GM18498 (cell line): ENCODE results near the gene PNCK.
"Not testable (repeated sequence)": the region's sequence is repeated elsewhere in the genome, so short reads cannot be mapped to it uniquely, and the experiment has no call there.

Experiments
- ATAC-seq: cut with Tn5 transposase; IDR thresholded peaks from one replicate; pipeline ENCODE4 v1.9.1; 2021; ENCODE audit warnings: mild to moderate bottlenecking, moderate library complexity; ENCODE audit not compliant: unreplicated experiment

Gene PNCK

DNA sequence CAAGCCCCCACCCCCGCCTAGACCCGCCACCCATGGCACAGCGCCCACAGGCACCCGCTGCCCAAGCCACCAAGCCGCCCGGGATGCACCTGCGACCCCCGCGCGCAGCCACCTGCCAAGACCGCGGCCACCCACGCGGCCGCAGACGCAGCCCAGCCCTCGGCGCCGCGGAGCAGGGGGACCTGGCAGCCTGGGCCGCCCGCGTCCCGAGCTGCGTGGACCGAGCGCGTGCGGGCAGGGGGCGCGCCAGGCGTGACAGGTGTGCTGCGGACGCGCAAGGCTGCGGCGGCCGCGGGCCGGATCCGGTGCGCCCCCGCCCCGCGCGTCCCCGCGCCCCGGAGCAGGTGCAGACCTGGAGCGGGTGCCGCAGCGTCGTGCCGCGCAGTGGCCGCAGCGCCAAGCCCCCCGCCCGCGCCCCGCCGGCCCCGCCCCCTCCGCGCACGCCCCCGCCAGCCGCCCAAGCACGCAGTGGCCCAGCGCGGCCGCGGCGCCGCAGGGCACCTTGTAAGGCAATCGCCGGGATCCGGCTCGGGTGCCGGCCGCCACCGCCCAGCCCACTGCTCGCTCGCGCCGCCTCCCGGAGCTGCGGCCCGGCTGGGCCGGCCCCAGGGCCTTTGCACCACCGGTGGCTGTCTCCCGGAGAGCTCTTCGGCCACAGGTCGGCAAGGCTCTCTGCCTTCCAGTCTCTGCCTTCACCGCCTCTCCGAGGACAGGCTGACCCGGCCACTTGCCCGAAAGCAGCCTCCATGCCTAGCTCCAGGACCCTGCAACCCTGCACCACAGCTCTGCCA lies at the start of gene PNCK:
Gene PNCK (minus strand): TSS at position 386 of the 791 bp plus-strand sequence. CDS start 737 bp downstream, outside the sequence.
- ATAC-seq: no peak

DNA sequence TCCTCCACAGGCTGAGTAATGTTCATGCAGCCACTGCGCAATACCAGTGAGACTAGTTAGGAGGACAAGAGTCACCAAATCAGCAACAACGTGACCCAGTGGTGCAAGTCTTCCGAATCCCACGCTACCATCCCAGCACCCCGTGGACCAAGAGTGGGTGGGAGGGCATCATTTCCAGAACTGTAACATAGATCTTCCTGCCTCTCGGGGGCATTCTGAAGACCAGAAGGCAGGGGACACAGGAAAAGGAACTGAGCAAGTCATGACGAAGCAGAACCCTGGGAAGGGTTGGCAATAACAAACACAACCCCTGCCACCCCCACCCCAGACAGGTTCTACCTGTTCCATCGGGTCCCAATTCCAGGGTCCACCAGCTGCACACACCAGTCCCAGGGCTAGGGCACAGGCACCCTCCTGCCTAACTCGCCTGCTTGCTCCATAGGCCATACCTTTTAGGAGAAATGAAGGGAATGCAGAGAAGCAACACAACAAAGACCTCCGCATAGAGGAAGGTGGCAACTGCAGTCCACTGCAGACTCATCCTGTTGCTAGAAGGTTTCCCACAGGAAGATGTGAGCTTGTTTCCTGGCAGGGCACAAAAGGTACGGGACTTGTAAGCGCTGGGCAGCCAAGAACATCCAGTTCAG lies 49.2 kb upstream of the PNCK start:
- ATAC-seq: no peak

DNA sequence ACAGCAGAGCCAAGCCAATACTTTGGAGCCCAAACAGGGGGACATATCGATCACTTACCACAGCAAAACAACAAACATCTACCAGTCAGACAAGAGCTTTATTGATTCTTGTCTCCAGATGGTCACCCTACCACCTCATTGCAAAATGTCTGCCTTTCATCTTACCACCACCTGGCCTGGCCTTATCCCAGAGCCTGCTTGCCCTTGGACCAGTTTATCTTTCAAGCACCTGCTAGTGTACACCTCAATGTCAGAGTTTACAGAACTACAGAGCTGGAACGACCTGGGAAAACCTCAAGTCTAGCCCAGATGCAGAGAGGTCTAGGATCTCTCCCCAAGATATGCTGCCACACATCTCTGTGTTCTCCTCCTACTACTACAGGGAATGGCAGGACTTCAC lies 46.1 kb upstream of the PNCK start:
- no peak for ATAC-seq

DNA sequence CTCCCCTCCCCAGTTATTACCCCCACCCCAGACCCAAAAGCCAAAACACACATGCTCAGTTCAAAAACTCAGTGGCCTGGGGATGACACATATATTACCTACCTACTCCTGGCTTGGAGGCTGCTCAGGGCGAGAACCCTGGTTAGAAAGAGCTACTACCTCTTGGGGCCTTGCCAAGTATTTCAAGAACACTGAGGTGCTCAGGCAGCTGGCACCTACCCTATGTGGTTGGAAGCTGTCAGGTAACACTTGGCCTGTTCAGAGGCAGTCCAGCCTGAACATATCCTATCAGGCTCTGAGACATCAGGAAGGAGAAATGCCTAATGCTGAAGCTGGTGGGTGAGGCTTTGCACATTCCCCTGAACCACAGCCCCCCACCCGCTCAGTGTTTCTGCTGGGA lies 45.6 kb upstream of the PNCK start:
- ATAC-seq: no peak

DNA sequence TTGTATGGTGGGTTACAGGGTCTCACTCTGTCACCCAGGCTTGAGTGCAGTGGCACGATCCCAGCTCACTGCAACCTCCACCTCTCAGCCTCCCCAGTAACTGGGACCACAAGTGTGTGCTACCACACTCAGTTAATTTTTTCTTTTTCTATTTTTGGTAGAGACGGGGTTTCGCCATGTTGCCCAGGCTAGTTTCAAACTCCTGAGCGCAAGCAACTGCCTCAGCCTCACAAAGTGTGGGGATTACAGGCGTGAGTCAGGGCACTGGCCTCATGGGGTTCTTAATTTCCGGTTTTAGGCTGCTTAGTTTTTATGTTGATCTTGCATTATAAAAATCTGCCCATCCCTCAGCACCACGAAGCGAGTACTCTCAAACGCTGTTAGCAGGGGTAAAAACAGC lies 43.8 kb upstream of the PNCK start:
- ATAC-seq: no peak

DNA sequence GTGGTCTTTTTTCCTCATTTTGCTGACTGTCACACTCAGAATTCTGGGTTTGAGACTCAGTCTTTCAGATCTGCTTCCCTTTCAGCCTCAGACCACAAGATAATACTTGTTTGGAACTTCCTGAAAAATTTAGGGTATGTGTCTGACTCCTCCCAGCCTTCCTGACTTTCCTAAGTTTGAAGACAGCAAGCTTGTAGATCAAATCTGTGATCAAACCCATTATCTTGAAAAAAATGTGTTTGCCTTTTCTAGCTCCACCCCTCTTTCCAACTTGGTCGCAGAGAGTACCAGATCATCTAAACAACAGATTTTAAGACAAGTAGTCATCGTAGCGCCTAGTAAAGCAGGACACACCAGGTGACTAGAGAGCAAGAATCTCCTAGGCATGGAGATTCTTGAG lies 40.6 kb upstream of the PNCK start:
- ATAC-seq: no peak

DNA sequence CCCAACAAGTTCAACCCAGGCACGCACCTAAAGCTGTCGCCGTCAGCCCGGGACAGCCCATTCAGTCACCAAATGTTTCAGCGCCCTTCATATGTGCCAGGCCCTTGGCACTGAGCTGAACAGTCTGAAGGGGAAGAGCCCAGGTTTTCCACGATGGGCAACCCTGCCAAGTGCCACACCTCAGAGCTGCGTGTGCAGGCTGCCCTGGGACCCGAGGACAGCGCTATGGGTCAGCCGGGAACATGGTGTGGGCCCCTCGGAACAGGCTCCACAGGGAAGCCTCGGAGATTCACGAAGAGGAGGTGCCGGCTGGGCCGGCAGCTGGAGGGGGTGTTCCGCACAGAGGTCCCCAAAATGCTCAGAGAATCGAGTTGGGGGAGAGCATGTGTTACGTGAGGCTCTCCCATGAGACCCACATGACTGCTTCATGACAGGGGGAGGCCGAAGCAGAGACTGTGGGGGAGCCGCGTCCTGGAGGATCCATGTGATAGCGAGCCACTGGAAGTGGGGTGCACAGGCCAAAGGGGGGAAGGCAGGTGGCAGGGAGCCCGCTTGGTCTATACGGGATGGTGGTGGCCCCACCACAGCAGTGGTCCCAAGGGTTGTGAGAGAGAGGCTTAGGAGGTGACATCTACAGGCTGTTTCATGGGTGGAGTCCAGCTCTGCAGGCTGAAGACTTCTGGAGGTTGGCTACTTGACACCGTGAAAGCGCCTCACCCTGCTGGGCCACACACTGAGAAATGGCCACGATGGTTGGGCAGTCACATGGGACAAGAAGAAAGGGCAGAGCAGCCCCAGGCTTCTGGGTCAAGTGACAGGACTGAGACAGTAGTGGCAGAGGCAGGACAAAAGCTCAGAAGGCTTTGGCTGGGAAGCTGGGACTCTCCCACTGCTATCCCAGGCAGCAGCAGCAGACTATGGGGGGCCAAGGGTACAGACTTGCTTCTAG lies 36.4 kb upstream of the PNCK start:
- no peak for ATAC-seq

DNA sequence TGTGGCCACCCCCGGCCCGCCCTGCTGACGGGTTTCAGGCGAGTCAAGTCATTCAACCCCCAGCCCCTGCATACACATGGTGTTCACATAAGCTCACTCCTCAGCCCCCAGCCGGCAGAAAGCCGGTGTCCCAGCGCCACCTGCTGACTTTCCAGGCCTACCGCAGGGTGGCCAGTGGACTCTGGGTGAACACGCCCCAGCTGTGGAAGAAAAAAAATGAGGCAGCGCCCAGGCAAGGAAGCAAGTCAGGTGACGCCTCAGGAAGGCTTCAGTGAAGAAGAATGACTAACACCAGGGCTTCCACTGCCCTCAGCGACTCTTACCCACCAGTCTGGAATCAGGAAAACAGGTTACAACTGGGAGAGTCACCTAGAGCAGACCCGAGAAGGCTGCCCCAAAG lies 34.8 kb upstream of the PNCK start:
- ATAC-seq: no peak

DNA sequence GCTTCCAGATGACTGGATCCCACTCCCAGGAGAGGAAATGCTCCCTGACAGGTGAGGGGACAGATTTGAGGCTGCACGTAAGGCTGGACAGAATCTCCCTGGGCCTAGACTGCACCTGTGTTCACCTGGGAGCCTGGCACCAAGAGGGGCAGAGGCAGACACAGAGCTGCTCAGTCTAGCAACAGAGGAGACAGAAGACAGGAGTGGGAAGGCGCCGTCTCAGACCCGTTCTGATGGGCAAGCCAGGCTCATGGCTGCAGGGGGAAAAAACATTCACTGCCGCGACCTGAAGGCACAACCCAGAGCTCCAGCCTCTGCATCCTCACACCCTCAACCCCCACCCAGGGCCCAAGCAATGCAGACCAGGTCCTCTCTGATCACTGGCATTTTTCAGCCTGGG lies 33.8 kb upstream of the PNCK start:
- ATAC-seq: no peak

DNA sequence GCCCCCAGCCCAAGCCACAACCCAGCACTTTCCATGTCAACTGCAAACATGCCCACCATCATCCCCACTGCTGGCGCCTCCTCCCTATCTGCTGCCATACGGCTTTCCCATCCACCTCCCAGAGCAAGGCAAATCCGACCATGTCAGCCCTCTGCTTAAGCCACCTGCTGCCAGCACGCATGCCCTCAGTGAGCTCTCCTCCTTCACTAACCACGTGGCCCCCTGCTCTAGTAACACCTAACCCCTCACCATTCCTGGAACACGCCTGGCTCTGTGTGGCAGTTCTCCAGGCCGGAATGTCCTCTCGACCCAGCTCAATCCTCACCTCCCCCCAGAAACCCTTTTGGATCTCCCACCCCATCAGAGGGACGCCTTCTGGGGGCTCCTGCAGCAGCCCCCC lies 33.2 kb upstream of the PNCK start:
- no peak for ATAC-seq

DNA sequence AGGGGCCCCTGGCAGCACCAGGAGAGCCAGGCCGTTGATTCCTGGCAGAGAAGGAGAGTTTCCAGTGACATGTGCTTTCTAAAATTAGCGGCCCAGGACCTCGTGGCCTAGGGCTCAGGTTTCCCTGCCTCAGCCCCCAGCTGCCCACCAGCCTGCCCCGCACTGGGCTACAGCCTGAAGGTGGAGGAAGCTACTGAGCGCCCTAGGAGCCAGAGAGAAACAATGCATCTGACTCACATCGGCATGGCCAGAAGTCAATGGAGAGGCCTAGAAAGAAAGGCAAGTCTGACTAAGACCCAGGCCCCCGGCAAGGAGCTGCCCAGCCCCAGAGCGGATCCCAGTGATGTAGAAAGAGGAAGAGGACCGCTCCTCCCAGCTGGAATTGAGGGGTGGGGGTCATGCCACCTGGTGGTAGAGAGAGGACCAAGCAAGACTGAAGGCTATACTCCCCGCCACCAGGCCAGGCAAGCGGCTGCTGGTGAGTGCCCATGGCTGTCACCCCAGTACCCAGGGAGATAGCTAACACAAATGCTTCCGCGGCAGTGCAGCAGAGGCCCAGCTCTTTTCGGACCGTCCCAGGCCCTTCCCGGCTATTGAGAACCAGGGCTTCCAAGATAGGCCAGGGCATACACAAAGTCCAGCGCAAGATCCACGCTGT lies 31.9 kb upstream of the PNCK start:
- ATAC-seq: not testable (repeated sequence)

DNA sequence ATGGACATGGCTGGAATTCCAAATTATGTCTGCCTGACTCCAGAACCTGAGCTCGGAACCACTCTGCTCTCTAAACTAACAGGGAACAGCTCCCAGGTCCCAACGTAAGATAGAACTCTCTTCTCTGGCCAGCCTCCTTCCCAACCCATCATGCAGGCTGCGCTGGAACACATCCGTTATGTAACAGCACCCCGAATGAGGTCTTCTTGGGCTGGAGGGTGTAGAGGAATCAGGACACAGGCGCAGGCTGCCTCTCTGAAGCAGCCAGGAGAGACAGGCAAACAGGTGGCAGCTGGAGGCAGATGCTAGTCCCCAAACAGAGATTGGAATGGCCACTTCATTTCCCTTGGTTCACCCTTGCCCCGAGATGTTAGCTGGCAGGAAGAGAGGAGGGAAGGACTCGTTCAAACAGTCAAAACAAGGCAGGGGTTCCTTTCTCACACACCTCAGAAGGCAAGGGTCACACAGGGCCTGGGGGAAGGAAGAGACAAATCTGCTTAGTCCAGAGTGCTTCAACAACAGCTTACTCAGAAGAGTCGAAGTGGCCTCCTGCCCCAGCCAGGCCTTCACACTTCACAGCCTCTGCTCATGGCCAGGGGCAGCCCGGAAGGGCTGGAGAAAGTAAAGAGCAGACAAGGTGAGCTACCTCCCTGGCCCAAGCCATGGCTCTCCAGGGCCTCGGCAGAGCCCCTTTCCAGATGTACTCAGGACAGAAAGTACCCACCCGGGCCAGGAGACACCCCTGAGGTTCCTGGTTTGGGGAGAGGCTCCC lies 31.2 kb upstream of the PNCK start:
- ATAC-seq: not testable (repeated sequence)

DNA sequence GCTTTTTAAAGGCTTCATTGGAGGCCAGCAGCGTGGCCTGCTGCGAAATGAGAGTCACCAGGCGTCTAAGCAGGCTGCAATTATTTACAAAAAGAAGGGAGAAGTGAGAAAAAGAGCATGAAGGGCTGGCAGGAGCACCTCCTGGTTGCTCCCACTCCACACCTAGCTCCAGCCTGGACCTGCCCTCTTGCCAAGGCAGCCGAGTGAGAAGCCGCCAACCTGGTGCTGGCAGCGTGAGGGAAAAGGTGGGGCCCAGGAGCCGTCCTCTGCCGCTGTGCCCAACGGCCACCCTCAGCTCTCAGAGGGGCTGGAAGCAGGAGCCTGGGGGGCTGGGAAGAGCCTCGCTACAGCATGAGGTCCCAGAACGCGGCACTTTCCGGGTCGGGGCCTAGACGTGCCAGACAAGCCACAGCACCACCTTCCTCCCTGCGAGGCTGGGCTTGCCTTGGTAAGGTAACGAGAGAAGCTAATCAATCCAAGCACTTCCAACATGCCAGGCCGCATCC lies 30.5 kb upstream of the PNCK start:
- ATAC-seq: no peak

DNA sequence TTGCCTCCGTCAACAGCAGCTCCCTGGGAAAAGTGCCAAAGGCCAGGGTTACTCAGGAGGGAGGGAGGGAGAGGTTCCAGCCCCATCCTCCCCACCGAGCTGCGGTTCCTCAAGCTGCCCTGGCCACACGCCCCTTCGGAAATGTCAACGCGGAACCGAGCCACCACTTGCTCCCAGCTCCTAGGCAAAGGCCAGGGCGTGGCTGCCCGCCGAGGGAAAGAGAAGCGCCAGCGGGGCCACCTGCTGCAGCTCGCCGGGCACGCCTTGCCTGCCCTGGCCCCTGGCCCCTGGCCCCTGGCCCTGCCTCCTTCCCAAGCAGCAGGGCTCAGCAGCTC lies 29.4 kb upstream of the PNCK start:
- no peak for ATAC-seq

DNA sequence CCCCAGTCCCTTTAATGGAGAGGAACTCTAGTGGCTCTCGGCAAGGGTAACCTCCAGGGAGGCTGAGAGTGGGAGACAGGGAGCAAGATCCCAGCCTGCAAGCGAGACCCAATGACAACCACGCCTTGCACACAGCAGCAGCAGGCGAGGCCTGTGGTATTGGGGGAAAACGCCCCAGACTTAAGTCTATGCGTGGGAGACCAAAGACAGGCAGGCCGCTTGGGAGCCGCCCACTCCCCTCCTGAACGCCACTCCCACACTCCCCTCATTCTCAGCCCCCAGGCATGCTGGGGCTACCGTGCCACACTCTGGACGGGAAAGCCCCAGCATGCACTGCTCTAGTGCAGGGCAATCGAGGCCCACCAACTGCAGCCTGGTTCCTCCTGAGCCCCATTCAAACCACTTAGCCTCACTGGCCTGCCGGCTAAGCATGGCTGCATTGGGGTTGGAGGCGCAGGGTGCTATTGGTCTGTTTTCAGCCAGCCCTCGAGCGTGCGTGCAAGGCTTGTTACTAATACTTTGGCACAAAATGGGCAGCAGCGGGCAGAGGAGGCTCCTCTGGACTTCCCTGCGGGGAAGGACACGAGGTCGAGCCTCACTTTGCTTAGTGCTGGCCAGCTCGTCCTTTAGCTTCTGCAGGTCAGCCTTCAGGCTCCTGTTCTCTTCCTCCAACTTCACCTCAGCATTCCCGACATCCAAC lies 28.9 kb upstream of the PNCK start:
- no peak for ATAC-seq

DNA sequence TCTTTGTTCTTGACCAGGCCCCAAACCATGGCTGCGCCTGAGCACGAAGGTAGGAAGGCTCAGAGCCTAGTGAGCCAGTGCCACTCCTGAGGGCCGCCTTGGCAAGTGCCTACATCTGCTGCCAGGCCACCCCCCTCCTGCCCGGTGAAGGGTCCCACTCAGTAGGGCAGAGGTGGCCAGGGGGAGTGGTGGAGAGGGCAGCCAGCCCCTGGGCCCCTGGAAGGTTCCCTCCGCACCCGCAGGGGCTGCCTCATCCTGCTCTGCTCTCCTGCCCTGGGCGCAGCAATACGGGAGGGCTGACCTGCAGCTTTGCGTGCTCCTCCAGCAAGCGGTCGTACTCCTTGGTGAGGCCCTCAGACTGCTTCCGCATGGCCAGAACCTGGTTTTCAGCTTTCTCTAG lies 28.1 kb upstream of the PNCK start:
- ATAC-seq: no peak

DNA sequence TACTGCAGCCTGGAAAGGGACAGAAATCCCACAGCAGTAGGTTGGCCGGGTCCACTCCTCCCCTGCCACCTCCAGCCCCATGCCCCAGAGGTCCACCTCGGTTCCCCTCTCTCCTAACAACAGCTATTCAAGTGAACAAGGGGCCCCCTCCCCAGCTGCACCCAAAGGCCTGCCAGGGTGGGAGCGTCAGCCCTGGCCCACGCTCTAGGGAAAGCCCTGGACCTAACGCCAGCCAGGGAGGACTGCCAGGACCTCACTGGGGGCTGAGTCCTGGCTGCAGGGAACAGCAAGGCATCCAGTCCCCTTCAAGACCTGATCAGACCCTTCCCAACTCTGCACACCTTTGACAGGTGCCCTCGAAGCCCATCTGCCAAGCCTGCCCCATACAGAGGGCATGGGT lies 27.4 kb upstream of the PNCK start:
- no peak for ATAC-seq

DNA sequence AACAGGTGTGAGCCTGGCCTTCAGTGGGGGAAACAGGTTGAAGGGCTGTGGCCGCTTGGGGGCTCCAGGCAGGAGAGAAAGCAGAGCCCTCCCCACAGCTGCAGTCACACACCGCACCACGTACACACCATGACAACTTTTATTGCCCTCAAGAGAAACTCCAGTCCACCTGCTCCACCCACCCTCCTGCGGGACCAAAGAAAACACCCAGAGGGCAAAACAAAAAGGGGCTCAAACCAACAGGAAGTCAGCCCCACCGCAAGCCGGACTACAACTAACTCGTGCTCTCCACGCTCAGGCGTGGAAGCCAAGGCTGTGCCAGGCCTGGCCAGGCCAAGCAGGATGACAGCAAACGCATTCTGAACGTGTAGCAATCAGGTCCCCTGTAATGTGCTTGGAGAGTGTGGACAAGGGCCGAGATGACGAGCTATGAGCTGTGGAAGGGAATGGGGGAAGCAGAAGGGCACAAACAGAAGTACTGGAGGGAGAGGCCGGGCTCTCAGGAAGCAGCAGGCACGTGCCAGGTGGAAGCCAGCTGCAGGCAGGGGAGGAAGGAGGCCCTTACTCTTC lies 26.8 kb upstream of the PNCK start:
- no peak for ATAC-seq

DNA sequence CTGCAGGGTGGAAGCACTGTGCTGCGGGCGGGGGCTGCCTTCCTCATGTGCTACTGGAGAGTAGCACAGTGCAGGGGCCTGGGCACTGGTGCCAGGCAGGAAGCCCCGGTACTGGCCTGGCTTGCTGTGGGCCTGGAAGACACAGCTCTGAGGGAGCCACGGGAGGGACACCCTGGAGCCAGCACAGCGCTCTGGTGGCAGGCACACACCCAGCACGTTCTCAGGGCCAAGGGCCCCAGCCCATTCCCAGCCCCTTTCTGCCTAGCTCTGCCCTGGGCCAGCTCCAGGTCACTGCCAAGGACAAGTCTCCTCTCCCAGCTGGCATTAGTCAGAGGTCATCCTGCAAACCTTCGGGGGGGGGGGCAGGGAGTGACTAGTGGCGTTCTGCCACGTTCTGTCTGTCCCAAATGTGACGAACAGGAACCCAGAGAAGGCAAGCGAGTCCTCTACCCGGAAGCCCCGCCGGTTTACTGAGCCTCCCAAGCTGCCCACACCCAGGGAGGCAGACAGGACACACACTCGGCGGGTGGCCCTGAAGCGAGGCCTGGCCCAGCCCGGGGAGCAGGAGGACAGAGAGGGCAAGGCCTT lies 26.3 kb upstream of the PNCK start:
- not testable (repeated sequence) for ATAC-seq
